ENCODE results near the gene GLRX3.
"Not testable (repeated sequence)": the region's sequence is repeated elsewhere in the genome, so short reads cannot be mapped to it uniquely, and the experiment has no call there.

Gene GLRX3

DNA sequence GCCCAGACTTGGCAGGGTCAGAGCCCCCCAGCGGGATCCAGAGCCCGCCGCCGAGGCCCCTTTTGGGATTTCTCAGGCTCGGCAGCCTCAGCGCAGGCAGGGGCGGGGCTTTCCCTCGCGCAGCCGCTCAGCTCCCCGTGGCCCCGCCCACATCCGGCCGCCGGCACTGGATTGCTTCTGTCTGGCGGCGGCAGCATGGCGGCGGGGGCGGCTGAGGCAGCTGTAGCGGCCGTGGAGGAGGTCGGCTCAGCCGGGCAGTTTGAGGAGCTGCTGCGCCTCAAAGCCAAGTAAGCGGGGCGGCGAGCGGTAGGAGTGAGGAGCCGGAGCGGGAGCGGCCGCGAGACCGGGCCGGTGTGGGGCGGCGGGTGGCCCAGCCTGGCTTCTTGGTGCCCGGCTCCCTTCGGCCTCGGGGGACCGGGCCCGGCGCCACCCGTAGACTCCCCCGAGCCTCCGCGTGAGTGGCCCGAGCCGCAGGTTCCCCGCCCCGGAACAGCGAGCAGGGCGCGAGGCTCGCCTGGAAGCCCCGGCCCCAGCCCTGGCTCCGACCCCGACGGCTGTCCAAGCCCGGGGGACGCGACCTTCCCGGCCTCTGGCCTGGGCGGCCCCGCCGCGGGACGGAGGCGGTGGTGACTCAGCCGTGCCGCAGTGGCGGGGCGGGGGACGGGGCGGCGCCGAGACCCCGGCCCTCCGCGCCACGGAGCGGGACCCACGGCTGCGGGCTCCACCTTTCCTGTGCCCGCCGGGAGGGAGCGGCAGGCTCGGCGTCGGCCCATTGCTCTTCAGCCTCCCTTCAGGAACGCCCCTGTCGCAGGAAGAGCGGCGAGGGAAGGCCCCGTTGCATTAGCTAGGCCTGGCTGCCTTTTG, at the start of gene GLRX3:
TSS of gene GLRX3 (plus strand) at position 166 of the 864 bp plus-strand sequence. CDS start at position 196, 30 bp downstream.
- peak; percentile 93 for DNase-seq

- DNase-seq, result not testable (repeated sequence)
Observed at GRCh38 chr10:130090565-130090964, 45.6 kb upstream of the GLRX3 start.

DNA sequence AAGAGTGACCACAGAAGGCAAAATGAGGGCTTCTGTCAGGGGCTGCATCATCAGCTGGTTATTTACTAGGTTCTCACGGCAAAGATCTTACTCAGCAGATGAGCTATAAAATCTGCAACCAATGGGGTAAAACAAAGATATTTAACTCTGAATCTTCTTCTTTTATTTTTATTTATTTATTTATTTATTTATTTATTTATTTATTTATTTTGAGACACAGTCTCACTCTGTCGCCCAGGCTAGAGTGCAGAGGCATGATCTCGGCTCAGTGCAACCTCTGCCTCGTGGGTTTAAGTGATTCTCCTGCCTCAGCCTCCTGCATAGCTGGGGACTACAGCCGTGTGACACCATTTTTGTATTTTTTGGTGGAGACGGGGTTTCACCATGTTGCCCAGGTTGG, 36.8 kb upstream of the GLRX3 start:
- no peak for DNase-seq

- no peak for DNase-seq
Observed at GRCh38 chr10:130105724-130106123, 30.5 kb upstream of the GLRX3 start.

DNA sequence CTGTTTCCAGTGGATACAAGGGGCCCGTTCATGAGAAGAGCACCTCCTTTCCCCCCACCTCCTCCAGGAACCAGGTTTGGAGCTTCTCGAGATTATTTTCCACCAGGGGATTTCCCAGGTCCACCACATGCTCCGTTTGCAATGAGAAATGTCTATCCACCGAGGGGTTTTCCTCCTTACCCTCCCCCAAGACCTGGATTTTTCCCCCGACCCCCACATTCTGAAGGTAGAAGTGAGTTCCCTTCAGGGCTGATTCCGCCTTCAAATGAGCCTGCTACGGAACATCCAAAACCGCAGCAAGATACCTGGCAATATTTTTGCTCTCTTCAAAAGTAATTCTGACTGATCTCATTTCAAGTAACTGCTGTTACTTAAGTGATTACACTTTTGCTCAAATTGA, 28.0 kb upstream of the GLRX3 start:
- not testable (repeated sequence) for DNase-seq

DNA sequence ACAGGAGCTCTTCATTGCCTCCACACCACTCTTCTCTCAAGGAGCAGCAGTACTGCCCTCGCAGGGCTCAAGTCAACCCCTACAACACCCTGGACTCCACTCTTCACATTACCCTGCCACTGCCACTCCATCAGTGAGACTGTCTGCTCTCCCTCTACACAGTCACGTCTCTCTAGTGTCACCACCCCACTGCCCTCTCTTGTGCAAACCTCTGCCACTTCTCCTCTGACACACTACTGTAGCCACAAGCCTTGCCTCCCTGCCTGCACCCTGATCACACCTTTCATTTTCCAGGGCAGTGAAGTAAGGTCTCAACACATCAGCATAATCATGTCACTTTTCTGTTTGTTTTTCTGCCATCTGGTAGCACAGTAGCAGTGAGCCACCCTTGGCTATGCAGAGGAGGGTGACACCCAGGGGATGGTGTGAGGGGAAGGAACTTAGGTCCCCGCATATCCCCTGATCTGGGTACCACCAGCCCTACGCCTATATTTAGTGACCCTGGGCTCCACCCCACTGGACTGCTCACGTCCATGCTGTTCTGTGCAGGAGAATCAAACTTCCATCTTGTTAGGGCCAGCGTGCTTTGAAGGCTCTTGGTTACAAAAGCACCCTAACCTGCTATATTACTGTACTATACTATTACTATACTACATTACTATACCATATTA, 27.1 kb upstream of the GLRX3 start:
- DNase-seq, result no peak

GRCh38 chr10:130109796-130110245, 26.4 kb upstream of the GLRX3 start:
- DNase-seq, result peak; percentile 85

- peak; percentile 98 for DNase-seq
Observed at GRCh38 chr10:130110246-130111112, 25.7 kb upstream of the GLRX3 start, which contains the start of gene C10orf143. C10orf143 (minus strand) TSS chr10:130110830; CDS start chr10:130110772, 58 bp downstream.

DNA sequence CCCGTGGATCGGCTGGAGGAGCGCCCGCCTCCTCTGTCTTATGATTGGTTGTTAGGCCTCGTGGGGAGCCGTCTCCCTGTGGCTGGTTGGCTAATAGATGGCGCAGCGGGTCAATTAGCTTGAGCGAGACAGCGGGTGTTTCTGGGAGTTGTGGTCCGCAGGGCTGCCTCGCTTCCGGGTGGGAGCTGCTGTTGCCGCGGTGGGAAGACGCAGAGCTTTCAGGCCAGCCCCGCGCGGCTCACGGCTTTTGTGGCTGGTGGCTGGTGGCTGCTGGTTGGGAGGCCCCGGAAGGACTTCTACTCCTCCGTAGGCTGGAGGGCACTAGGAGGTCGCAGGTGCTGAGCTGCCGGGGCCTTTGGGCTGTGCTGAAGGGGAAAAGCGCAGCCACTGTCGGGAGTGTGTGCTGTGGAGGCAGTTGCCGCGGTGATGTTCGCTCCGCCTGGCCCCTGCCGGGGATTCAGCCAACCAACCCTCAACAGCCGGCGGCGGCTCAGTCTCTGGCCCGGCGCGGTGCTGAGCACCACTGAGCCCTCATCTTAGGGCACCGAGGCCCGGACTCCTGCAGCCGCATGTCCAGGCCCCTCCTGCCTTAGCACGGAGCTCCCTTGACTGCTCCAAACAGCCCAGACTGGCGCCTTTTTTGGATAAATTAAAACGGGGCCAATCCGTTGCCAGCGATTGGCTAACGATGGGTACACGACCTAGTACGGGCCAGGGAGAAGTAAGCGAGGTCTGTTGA, 24.9 kb upstream of the GLRX3 start:
- peak; percentile 98 for DNase-seq

DNA sequence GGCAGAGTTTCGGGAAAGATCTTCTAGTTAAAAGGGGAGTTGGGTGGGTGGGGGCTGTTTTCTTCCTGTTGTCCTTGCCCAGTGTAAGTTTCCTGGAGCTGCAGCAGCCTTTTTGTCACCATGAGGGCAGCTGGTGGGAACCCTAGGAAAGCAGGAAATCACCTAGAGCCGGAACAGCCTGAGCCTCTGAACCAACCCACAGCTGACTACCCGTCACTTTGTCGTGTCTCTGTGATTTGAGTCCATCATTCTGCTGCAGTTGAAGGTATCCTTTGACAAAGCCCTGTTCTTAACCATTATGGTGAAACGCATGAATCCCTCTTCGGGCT, 24.4 kb upstream of the GLRX3 start:
- DNase-seq, result no peak

GRCh38 chr10:130112821-130113220, 23.4 kb upstream of the GLRX3 start:
- no peak for DNase-seq

GRCh38 chr10:130116942-130117341, 19.2 kb upstream of the GLRX3 start:
- not testable (repeated sequence) for DNase-seq

DNA sequence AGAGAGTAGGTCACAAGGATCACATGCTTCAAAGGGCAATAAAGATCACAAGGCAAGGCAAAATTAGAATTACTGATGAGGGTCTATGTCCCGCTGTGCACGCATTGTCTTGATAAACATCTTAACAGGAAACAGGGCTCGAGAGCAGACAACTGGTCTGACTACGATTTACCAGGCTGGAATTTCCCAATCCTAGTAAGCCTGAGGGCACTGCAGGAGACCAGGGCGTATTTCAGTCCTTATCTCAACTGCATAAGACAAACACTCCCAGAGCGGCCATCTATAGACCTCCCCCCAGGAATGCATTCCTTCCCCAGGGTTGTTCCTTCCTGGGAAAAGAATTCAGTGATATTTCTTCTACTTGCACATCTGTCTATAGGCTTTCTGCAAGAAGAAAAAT, 18.7 kb upstream of the GLRX3 start:
- DNase-seq, result not testable (repeated sequence)

GRCh38 chr10:130121486-130122079, 14.6 kb upstream of the GLRX3 start:
- no peak for DNase-seq

DNA sequence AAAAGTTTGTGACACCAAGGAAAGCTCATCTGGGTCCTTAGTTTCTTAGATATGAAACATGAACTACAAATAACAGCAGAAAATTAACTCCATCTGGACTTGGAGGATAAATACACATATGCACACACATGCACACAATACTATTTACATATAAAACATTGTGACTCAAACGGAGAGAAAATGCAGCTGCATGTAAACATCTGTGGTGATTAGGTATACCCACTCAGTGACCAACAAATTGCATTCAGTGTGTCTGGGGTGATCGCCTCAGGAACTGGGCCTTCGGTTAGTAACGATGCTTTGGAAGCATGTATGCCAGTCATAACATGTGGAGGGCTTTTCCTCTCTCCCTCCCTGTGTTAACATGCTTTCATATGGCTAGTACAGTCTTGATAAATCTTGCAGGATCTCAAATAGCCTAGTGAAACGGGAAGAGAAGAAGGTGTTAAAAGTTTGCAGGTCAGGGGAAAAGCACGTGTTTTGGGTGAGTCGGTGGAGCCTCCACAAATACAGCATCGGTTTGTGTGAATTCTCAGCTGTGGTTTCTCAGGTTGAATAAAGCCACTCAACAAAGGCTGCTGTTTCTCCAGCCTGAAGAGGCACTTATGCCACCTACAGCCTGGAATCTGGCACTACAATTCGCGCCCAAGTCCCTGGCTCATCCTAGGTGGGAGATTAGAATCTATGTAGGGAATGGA, 8.7 kb upstream of the GLRX3 start:
- DNase-seq, result peak; percentile 69

- DNase-seq, result no peak
Observed at GRCh38 chr10:130128062-130128781, 8.0 kb upstream of the GLRX3 start.

DNA sequence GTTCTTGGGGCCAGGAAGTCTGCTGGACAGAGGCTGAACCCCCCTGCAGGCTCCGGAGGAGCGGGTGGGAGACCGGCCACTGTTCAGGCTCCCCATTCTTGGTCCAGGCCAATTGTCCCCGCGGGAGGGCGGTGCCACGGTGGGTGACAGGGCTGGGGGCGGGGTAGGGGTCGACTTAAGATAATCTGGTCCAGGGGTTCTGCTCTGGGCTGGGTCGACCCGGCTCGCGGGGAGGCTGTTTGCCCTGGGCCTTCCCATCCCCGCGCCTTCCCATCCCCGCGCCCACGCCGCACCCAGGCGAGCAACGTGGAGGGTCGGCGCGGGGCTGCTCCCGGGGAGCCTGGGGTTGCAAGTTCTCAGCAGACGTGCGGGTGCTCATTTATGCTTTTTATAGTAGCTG, 7.3 kb upstream of the GLRX3 start:
- DNase-seq, result no peak

DNA sequence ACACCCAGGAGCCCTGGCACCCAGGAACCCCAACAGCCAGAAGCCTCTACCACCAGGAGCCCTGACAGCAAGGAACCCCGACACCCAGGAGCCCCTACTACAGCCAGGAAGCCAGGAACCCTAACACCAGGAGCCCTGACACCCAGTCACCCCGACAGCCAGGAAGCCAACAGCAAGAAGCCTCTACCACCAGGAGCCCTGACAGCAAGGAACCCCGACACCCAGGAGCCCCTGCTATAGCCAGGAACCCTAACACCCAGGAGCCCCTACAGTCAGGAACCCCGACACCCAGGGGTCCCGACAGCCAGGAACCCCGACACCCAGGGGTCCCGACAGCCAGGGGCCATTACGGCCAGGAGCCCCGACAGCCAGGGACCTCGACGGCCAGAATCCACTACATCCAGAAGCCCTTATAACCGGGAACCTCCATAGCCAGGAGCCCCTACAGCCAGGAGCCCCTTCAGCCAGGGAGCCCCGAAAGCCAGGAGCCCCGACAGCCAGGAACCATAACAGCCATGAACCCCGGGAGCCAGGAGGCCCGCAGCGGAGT, 440 bp upstream of the GLRX3 start:
- DNase-seq, result no peak

- DNase-seq, result no peak
Observed at GRCh38 chr10:130137090-130137448, 878 bp downstream of the GLRX3 start.

Measured in femur (tissue), 1 donor.